GM13977 (cell line): ENCODE data around the gene TFDP1.

Experiments used
- DNase-seq: peaks from one replicate; pipeline ENCODE4 v3.0.0; 2012; ENCODE audit warnings: low spot score
- in situ Hi-C: fragments of 300-500 bp; cut with MboI; formaldehyde crosslinking; loops from one replicate; pipeline ENCODE4 v1.12.0; 2022; ENCODE audit warnings: low sequenced_read_pairs, low pct_unique_long_range_greater_than_20kb, mixed read lengths, inconsistent platforms; ENCODE audit not compliant: unreplicated experiment
- TF ChIP-seq, protein P1 (sequence below): IDR thresholded peaks from 2 replicates; pipeline ENCODE4 v1.5.1; 2012; ENCODE audit warnings: mild to moderate bottlenecking, control low read depth; ENCODE audit not compliant: insufficient read depth; ENCODE audit errors: extremely low read depth, missing control alignments

Gene TFDP1

DNA sequence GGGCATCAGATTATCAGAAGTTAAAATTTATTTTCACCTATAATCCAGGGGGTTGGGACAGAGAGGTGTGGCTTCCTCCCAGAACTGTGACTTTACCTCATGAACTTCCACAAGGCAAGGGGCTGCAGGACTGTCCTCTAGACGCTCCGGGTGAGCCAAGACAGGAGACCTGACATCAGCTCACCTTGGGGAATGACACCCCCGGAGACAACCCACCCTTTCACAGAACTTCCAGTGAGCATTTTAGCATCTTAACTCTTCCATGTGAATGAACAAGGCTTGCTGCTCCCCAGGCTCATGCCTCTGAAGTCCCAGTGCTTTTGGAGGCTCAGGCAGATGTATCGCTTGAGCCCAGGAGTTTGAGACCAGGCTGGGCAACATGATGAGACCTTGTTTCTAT is 29.4 kb upstream of the TFDP1 start:
- TF ChIP-seq, protein P1, sequence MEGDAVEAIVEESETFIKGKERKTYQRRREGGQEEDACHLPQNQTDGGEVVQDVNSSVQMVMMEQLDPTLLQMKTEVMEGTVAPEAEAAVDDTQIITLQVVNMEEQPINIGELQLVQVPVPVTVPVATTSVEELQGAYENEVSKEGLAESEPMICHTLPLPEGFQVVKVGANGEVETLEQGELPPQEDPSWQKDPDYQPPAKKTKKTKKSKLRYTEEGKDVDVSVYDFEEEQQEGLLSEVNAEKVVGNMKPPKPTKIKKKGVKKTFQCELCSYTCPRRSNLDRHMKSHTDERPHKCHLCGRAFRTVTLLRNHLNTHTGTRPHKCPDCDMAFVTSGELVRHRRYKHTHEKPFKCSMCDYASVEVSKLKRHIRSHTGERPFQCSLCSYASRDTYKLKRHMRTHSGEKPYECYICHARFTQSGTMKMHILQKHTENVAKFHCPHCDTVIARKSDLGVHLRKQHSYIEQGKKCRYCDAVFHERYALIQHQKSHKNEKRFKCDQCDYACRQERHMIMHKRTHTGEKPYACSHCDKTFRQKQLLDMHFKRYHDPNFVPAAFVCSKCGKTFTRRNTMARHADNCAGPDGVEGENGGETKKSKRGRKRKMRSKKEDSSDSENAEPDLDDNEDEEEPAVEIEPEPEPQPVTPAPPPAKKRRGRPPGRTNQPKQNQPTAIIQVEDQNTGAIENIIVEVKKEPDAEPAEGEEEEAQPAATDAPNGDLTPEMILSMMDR = no peak
- DNase-seq = no peak
- in situ Hi-C loops = no loop called here

DNA sequence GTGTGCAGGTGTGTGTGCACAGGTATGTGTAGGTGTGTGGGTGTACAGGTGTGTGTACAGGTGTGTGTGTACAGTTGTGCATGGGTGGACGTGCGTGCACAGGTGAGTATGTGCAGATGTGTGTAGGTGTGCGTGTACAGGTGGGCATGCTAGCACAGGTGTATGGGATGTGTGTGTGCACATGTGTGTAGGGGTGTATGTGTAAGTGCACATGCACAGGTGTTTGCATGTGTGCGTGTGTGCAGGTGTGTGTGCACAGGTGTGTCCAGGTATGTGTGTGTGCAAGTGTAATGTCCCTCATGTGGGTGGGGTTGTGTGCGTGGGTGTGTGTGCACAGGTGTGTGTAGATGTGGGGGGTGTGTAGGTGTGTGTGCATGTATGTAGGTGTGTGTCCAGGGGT is 27.5 kb upstream of the TFDP1 start:
- no peak for DNase-seq
- TF ChIP-seq, protein P1 = no peak
- in situ Hi-C loops = no loop called here

DNA sequence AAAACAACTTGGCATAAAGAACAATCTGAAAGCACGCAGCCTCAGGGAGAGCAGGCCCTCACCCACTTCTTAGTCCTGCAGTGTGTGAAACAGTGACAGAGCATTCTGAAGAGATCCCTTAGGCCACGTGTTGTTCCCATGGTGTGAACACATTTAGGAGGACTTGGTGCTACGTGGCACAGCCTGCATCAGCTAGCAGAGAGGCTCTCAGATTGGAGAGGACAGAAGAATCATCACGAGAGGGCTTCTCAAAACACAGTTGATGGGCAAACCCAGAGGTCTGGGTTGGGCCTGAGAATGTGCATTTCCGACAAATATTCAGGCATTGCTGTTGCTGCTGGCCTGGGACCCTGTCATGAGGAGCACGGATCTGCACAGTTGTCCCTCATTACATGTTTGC is 26.1 kb upstream of the TFDP1 start:
- in situ Hi-C loops = no loop called here
- TF ChIP-seq, protein P1 = no peak
- DNase-seq = no peak

DNA sequence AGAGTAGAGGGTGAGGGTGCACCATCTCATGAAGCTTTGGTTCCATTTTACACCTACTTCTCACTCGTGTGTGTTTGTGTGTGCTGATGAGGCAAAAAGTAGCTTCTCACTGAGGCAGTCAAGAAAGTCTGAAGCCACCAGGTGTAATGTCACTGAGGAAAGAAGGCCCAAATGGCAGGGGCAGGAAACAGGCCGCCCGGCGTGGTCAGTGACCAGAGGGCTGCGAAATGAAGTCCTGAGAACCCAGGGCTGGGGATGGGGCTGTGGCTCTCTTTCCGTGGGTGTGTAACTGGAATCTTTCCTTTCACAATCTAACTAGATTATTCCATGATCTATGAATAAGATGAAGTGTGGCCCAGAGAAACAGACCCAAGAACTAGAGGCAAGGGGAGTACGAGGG is 25.5 kb upstream of the TFDP1 start:
- TF ChIP-seq, protein P1 = no peak
- no peak for DNase-seq
- in situ Hi-C loops = no loop called here

DNA sequence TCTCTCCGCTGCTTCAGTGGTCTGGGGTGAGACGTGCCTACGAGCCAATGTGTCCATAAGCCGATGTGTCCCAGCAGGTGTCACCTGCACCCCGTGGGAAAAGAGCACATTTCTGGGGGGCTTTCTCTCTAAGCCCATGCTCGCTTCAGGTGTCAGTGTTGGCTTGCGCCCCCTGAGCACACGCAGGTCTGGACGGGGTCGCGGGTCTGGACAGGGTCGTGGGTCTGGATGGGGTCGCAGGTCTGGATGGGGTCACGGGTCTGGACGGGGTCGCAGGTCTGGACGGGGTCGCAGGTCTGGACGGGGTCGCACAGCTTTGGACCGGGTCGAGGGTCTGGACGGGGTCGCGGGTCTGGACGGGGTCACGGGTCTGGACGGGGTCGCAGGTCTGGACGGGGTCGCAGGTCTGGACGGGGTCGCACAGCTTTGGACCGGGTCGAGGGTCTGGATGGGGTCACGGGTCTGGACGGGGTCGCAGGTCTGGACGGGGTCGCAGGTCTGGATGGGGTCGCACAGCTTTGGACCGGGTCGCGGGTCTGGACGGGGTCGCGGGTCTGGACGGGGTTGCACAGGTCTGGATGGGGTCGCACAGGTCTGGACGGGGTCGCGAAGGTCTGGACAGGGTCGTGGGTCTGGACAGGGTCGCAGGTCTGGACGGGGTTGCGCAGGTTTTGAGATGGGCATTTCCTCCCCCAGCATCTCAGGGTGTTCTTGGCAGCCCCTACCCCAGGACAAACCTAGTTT is 24.5 kb upstream of the TFDP1 start:
- TF ChIP-seq, protein P1 = no peak
- in situ Hi-C loops = no loop called here
- DNase-seq = no peak

DNA sequence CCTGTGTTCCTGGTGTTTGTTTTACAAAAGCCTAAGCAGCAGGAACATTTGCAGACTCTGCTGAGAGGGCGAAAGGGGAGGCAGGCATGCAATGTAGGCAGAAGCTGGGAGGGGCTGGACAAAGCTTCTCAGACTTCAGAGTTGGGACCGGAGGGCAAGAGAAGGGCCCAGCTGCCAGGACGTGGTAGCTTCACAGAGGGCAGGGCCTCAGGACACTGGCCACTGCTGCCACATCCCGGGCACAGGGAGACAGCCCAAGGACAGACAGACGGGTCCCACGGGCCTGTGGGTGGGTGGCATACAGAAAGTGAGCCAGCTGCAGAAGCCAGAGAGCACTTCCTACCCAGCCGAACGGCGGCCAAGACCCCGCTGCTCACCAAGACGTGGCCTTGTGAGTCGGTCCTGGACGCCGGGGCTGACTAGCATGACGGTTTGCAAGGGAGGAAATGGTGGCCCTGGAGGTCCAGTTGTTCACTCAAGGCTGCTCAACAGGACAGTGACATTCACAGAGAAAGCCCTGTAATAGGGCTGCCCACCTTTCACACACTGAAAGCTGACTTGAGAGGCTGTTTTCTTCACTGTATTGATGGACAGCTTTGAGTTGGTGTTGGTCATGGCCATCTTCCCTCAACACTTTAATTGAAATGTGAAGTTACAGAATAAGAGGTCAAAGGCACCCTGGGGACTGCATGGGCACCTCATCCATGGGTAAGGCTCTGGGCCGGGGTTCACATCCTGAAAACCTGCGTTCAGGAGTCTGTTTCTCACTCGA is 23.7 kb upstream of the TFDP1 start:
- DNase-seq = no peak
- TF ChIP-seq, protein P1 = no peak
- in situ Hi-C loops = no loop called here
